Activated CD4-positive, alpha-beta memory T cell treated with anti-CD3 and anti-CD28 coated beads, Interleukin-2, amount 10 ng/mL, durations not matched to agents 7 days and 5 days (primary cell): Measurements from ENCODE around the gene FNDC11. TPM values are rescaled to one million over a fixed set of nuclear protein-coding genes. Genes with fewer than 3 reads are reported as not detected.
"Not testable (repeated sequence)": the region's sequence is repeated elsewhere in the genome, so short reads cannot be mapped to it uniquely, and the experiment has no call there.

ENCODE experiments used
- CTCF ChIA-PET: fragments of 350-600 bp; sonication (Branson Sonifier 250); formaldehyde crosslinking; loops from one replicate; lab custom pipeline; 2021; ENCODE audit warnings: antibody characterized with exemption, inconsistent platforms; lab: Charles Lee
- POLR2A ChIA-PET: fragments of 350-600 bp; sonication (Branson Sonifier 250); formaldehyde crosslinking; loops from one replicate; lab custom pipeline; 2021; ENCODE audit warnings: antibody characterized with exemption; lab: Charles Lee
- DNase-seq: peaks from one replicate; pipeline ENCODE4 v3.0.0-alpha.2; 2020
- H3K27ac Mint-ChIP-seq: one replicate; pipeline ENCODE4 v1.8.0; 2021; ENCODE audit warnings: mild to moderate bottlenecking, mixed read lengths
- H3K27me3 Mint-ChIP-seq: one replicate; pipeline ENCODE4 v1.8.0; 2021; ENCODE audit warnings: mixed read lengths
- H3K36me3 Mint-ChIP-seq: one replicate; pipeline ENCODE4 v1.8.0; 2021; ENCODE audit warnings: low read depth, mixed read lengths
- H3K4me1 Mint-ChIP-seq: one replicate; pipeline ENCODE4 v1.8.0; 2021; ENCODE audit warnings: mixed read lengths
- H3K4me3 Mint-ChIP-seq: one replicate; pipeline ENCODE4 v1.8.0; 2021; ENCODE audit warnings: mild to moderate bottlenecking, mixed read lengths
- H3K9me3 Mint-ChIP-seq: one replicate; pipeline ENCODE4 v1.8.0; 2021; ENCODE audit warnings: mixed read lengths
- total RNA-seq, 2 experiments: library from RNA; stranded (reverse); gene quantifications; one replicate each; pipeline ENCODE4 v1.2.3, GENCODE V29; 2021

The FNDC11 gene
- total RNA-seq, 2 experiments from 2014 or later = 0.20 to 0.30 TPM

DNA sequence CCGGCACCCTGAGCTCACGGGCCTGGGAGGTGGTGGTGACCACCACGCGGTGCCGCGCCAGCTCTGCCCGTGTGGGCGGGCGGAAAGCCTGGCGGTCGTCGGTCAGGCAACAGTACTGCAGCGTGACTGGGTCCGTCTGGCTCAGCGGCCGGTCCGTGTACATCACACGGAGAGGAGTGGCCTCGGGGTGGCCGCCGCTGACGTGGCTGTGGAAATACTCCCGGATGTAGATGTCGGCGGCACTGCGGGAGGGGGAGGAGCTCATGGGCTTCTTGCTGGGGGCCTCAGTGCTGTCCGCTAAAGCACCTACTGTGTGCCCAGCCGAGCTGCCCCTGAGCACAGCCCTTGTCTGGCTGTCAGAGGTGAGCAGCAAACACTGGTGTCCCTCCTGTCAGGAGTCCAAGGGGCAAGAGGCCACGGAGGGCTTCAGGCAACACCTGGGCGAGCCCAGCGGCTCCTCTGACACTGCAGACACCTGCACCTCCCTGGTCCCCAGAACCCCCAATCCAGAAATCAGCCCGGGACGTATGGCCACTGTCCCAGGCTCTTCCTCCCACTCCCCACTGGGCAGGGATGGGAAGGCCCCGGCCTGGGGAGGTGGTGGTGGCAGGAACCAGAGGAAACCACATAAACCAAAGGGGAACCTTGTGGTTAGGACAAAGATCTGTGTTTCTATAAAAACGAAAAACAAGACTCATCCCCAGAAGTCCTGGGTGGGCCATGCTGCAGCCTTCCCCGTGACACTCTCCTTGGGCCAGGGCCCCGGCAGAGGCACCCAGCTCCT lies 13.6 kb downstream of the FNDC11 start:
- Mint-ChIP-seq H3K9me3 (no peaks in the 10 kb centered on the region), H3K27me3 (no peaks in the 10 kb centered on the region), H3K4me3 (peak overlapping the region; percentile 63), H3K36me3 (peaks cover 37% of the 10 kb centered on the region), H3K27ac (peak overlapping the region; percentile 73), H3K4me1 (peaks cover 32% of the 10 kb centered on the region)
- ChIA-PET CTCF (interaction anchor here (2.2 to 2.4 kb wide), 2 partner anchors 30 to 74 kb away, joined by 8 to 10 read pairs; partner anchors contain the start of gene PTK6), POLR2A (interaction anchor here (0.7 to 2.8 kb wide), 18 partner anchors 13 to 471 kb away, joined by 3 to 19 read pairs (median 4); partner anchors contain the start of genes DNAJC5, GMEB2, PPDPF and PTK6)
- peak; percentile 76 for DNase-seq

DNA sequence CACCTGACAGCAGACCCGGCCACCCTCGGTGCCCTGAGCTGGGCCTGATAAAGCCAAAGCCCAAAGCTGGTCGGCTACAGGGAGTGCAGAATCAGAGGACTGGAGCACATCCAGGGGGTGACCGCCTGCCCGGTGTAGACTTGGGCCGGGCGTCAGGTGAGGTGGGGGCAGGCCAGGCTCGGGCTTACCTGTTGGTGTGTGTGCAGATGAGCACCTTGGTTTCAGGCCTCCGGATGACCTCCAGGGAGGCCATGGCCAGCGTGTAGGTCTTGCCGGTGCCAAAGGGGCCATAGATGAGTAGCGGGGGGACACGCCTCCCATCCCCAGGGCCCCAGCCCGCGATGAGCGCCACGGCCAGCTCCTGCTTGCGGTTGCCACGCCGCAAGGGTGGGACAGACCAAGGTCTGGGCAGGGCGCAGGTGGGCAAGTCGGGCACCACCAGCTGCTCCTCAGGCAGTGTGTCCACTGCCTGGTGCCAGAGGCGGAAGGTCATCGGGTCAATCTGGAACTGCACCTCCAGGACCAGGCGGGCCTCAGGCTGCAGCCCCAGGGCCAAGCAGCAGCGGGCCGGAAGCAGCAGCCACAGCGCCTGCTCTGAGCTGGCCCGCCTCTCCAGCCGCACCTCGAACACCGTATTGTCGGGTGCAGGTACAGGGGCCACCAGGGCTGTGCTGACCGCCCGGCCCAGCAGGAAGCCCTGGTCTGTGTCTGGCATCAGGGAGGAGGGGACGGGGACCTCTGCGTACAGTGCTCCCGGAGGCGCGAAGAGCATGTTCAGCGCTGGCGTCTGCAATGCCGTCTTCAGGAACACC lies 14.4 kb downstream of the FNDC11 start:
- Mint-ChIP-seq H3K27me3 (no peaks in the 10 kb centered on the region), H3K4me3 (peak overlapping the region; percentile 63), H3K27ac (peak overlapping the region; percentile 73), H3K9me3 (no peaks in the 10 kb centered on the region), H3K36me3 (peaks cover 37% of the 10 kb centered on the region), H3K4me1 (peaks cover 32% of the 10 kb centered on the region)
- CTCF ChIA-PET = interaction anchor here (2.2 to 2.4 kb wide), 2 partner anchors 31 to 73 kb away, joined by 8 to 10 read pairs; partner anchors contain the start of gene PTK6
- POLR2A ChIA-PET = interaction anchor here (0.6 to 2.8 kb wide), 15 partner anchors 16 to 470 kb away, joined by 3 to 19 read pairs (median 5); partner anchors contain the start of genes DNAJC5, GMEB2, PPDPF and PTK6
- DNase-seq = peak; percentile 47

DNA sequence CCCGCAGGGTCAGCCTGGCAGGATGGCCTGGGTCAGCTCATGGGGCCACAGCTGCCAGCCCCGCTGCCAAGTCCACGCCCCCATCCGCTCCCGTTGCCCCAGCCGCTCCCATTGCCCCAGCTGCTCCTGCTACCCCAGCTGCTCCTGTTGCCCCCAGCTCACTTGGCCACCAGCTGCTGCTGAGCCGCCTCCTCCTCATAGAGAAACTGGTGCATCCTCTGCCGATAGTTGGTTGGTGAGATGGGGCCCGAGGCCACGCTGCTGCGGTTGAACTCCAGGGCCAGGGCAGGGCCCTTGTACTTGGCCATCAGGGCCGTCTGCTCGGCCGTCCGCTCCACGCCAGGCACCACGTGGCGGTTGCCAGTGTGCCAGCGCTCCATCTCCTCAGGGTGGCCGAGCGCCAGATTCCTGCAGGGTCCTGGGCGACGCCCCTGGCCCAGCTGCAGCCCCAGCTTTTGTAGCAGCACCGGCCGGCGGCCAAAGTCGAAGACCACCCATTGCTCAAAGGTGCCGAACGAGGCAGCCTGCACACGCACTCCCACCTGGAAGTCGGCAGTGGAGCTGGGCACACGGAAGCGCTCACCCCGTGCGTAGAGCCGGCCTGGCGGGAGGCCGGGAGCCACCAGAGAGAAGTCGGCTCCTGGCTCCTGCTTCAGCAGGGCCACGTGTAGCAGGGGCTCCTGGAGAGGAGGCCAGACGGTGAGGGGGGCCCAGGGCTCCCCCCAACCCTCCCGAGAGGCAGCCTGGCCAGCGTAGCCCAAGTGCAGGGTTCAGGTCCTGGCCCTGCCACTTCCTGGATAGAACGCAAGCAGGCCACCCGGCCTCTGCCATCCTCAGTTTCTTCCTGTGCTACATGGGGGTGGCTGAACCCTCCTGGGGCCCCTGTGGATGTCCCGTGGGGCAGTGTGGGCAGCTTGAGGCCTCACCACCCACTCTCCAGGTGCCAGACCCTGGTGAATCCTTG lies 15.3 kb downstream of the FNDC11 start:
- CTCF ChIA-PET = interaction anchor here (2.2 to 2.4 kb wide), 2 partner anchors 32 to 72 kb away, joined by 8 to 10 read pairs; partner anchors contain the start of gene PTK6

DNA sequence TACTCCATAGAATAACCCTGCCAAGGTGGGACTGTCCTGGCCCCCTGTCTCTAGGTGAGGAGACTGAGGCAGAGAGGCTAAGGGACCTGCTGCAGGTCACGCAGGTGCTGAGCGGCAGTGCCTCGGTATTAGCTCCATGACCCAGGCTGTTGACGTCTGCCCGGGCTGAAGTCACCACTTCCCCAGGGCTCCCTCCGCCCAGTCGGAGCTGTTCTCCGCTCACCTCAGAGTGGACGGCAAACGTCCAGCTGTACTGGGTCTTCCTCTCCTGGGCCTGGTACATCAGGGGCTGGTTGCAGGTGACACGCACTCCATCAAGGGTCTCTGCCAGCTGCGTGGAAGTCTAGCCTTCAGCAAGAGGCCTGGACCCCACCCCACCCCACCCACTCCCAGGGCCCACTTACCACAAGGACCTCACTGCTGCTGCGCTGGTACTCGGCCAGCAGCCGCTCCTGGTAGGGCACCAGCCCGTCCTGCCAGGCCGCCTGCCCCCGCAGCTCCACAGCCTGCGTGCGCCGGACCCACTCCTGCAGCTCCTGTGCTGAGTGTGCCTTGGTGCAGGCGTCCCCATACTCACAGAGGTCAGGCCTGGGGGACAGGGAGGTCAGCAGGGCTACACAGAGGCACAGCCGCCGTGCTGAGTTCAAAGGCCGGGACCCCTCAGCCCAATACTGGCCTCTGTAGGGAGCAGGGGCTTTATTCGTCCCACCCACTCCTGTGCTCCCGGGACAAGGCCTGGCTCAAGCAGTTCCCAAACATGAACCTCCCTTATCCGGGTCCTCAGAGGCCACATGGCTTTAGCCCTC lies 16.5 kb downstream of the FNDC11 start:
- peaks cover 28% of the 10 kb centered on the region for H3K36me3 Mint-ChIP-seq
- H3K27ac Mint-ChIP-seq = no peak overlapping the region
- no peaks in the 10 kb centered on the region for H3K9me3 Mint-ChIP-seq
- DNase-seq = no peak
- H3K27me3 Mint-ChIP-seq = peaks cover 5% of the 10 kb centered on the region
- CTCF ChIA-PET = no interaction called here
- no peak overlapping the region for H3K4me3 Mint-ChIP-seq
- POLR2A ChIA-PET = interaction anchor here (1.4 kb wide), 2 partner anchors 10 to 50 kb away, joined by 3 to 4 read pairs; partner anchors contain the start of gene PPDPF
- peaks cover 35% of the 10 kb centered on the region for H3K4me1 Mint-ChIP-seq

More for the DNA sequence above, 15.3 kb downstream of the FNDC11 start:
- Mint-ChIP-seq H3K9me3 (no peaks in the 10 kb centered on the region), H3K4me3 (peak overlapping the region; percentile 7), H3K27me3 (no peaks in the 10 kb centered on the region), H3K36me3 (peaks cover 33% of the 10 kb centered on the region), H3K27ac (no peak overlapping the region), H3K4me1 (peaks cover 32% of the 10 kb centered on the region)
- POLR2A ChIA-PET = interaction anchor here (1.0 to 2.7 kb wide), 9 partner anchors 17 to 129 kb away, joined by 3 to 19 read pairs (median 5); partner anchors contain the start of gene PPDPF
- peak; percentile 33 for DNase-seq

DNA sequence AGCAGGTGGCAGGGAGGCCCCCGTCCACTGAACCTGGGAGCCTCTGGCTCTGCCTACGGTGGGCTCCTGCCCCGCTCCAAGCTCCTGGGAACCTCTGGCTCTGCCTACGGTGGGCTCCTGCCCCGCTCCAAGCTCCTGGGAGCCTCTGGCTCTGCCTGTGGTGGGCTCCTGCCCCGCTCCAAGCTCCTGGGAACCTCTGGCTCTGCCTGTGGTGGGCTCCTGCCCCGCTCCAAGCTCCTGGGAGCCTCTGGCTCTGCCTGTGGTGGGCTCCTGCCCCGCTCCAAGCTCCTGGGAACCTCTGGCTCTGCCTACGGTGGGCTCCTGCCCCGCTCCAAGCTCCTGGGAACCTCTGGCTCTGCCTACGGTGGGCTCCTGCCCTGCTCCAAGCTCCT lies 17.1 kb downstream of the FNDC11 start:
- CTCF ChIA-PET = not testable (repeated sequence)
- H3K4me1 Mint-ChIP-seq = peaks cover 36% of the 10 kb centered on the region
- POLR2A ChIA-PET = interaction anchor here (1.4 kb wide), 2 partner anchors 10 to 50 kb away, joined by 3 to 4 read pairs; partner anchors contain the start of gene PPDPF

DNA sequence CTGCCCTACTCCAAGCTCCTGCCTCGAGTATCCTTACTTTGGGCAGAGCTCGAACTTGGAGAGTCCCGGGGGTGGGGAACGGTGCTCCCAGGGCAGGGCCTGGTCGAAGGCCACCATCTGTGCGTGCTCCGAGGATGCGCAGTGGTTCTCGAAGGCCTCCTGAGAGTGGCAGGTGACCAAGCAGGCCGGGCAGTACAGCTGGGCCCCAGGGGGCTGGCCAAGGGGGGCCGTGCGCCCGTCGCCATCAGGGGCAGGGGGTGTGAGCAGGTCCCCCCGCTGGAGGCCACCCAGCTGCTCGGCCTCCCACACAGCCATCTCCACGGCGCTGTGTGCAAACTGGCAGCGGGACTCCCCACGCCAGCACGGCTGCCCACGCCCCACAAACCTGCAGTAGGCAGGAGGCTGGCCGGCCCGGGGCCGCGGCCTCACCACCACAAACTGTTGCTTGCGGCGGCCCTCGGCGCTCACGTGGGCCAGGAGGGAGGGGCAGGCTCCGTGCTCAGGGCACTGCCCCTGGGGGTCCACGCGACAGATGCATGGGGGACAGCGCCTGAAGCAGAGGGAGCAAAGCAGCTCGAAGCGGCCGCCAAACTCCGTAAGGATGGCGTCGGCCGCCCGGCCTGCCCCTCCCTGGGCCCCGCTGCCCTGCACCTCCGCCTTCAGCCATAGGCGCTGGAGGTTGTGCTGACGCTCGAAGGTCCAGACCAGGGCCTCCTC lies 18.3 kb downstream of the FNDC11 start:
- H3K9me3 Mint-ChIP-seq = no peaks in the 10 kb centered on the region
- DNase-seq = no peak
- peaks cover 15% of the 10 kb centered on the region for H3K27me3 Mint-ChIP-seq
- peaks cover 33% of the 10 kb centered on the region for H3K4me1 Mint-ChIP-seq
- H3K4me3 Mint-ChIP-seq = no peak overlapping the region
- peaks cover 19% of the 10 kb centered on the region for H3K36me3 Mint-ChIP-seq
- H3K27ac Mint-ChIP-seq = no peak overlapping the region
- ChIA-PET CTCF (interaction anchor here (1.2 kb wide), 1 partner anchor 10 kb away, joined by 3 read pairs; no protein-coding TSS in a partner anchor), POLR2A (interaction anchor here (0.7 to 2.6 kb wide), 6 partner anchors 9 to 70 kb away, joined by 3 to 14 read pairs (median 6); partner anchors contain the start of gene PTK6)

More for the DNA sequence above, 17.1 kb downstream of the FNDC11 start:
- not testable (repeated sequence) for H3K27me3 Mint-ChIP-seq, DNase-seq, H3K4me3 Mint-ChIP-seq, H3K9me3 Mint-ChIP-seq, H3K27ac Mint-ChIP-seq
- H3K36me3 Mint-ChIP-seq = peaks cover 23% of the 10 kb centered on the region

DNA sequence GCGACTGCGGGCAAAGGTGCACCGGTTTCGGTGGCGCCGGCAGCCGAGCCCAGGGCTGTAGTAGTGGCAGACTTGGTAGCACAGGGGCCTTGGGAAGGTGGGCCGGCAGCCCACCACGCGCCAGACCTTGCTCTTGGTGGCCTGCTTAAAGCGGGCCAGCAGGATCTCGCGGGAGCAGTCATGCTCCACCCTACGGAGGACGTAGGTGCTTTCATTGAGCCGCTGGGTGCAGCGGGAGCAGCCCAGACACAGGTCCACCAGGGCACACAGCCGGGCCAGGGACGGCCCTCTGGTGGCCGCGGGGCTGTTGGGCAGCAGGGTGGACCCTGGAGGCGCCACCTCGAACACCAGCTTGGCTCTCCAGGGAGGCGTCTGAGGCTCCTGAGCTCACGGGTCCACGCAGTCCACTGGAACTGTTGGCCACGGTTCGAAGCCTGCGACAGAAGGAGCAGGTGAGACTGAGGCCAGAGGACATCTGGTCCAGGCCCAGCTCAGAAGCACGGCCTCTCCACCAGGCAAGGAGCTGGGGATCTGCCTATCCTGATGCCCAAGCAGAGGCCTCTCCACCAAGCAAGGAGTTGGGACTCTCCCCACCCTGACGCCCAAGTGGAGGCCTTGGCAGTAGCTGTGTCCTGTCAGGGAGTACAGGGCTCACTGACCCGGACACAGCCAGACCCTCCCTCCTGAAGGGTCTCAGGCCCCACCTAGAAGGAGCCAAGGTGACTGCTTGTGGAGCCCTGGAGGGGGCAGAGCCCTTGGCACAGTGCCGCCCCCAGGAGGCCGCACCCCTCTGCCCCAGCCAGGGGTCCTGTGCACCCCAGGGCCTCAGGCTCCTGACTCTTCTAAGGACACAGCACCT lies 19.1 kb downstream of the FNDC11 start:
- peak overlapping the region; percentile 83 for H3K4me3 Mint-ChIP-seq
- H3K4me1 Mint-ChIP-seq = peaks cover 25% of the 10 kb centered on the region
- H3K27me3 Mint-ChIP-seq = peaks cover 21% of the 10 kb centered on the region
- CTCF ChIA-PET = interaction anchor here (0.7 to 1.4 kb wide), 4 partner anchors 9 to 484 kb away, joined by 3 to 6 read pairs (median 3); no protein-coding TSS in a partner anchor
- DNase-seq = no peak
- H3K27ac Mint-ChIP-seq = peak overlapping the region; percentile 76
- POLR2A ChIA-PET = interaction anchor here (1.0 to 2.6 kb wide), 13 partner anchors 9 to 503 kb away, joined by 3 to 14 read pairs (median 6); partner anchors contain the start of genes PPDPF, PTK6 and RTEL1
- no peaks in the 10 kb centered on the region for H3K9me3 Mint-ChIP-seq
- H3K36me3 Mint-ChIP-seq = peaks cover 11% of the 10 kb centered on the region

DNA sequence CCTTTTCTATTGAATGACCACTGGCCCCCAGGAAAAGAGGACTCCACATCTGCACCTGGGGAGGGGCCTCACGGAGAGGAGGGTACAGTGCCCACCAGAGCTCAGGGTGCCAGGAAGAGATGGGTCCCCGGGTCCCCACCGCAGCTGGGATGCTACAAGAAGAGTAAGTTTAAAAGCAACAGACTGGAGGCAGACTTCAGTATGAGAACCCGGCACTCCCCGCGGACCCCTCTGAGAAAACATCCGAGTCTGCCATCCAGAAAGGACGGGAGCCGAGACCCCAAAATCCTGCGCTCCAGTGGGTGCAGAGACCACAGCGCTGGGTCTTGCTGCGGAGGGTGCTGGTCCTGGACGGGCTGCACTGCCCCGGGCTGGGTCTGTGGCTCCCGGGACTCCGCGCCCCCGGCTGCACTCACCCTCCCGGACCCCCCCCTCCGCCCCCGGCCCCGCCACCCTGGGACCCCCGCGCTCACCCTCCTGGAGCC lies 19.7 kb downstream of the FNDC11 start:
- DNase-seq = no peak
- Mint-ChIP-seq H3K9me3 (no peaks in the 10 kb centered on the region), H3K27me3 (peaks cover 23% of the 10 kb centered on the region), H3K4me3 (peak overlapping the region; percentile 83), H3K36me3 (peaks cover 6% of the 10 kb centered on the region), H3K27ac (peak overlapping the region; percentile 81), H3K4me1 (peaks cover 19% of the 10 kb centered on the region)
- POLR2A ChIA-PET = interaction anchor here (0.6 to 2.6 kb wide), 15 partner anchors 8 to 503 kb away, joined by 3 to 14 read pairs (median 5); partner anchors contain the start of genes PPDPF, PTK6 and RTEL1
- CTCF ChIA-PET = interaction anchor here (0.7 to 1.4 kb wide), 6 partner anchors 9 to 484 kb away, joined by 3 to 6 read pairs (median 4); partner anchors contain the start of genes PTK6 and TPD52L2

DNA sequence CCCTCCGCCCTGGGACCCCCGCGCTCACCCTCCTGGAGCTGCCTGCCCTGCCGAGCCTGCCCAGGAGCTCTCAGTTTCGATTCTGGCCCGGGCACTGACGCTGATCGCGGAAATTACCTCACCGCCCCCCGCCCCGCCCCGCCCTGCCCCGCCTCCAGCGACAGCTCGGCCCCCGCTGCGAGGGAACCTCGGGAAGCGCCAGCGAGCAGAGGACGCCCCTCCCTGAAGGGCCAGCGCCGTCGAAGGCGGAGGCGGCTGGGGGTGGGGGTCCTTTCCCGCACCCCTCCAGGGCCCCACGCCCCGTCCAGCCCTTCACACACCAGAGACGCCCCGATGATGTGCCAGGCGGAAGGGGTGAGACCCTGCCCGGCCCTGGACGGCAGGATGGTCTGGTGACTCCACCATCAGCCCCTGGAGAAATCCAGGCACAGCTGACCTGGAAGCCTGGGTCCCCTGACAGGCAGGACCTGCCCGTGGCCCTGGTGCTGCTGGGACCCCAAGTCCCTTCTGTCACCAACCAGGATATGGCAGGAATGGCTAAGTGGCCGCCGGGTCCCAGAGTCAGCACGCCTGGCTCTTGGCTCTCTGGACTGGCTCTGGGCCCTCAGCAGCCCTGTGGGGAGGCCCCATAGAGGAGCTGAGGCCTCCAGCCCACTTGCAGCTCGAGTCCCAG lies 20.3 kb downstream of the FNDC11 start, which contains the start of gene HELZ2:
HELZ2 (minus strand) TSS at position 84 of the 673 bp plus-strand sequence. CDS start 1,854 bp downstream, outside the sequence.
- H3K4me3 Mint-ChIP-seq = peak within 1 kb of the TSS; percentile 83
- H3K9me3 Mint-ChIP-seq = no peaks in the 10 kb centered on the region
- H3K36me3 Mint-ChIP-seq = peaks cover 1% of the 10 kb centered on the region
- H3K27me3 Mint-ChIP-seq = peaks cover 25% of the 10 kb centered on the region
- POLR2A ChIA-PET = interaction anchor here (0.6 to 2.6 kb wide), 15 partner anchors 9 to 291 kb away, joined by 3 to 14 read pairs (median 5); partner anchors contain the start of genes PPDPF, PTK6, RTEL1 and TPD52L2
- peaks cover 13% of the 10 kb centered on the region for H3K4me1 Mint-ChIP-seq
- peak; percentile 86 for DNase-seq
- CTCF ChIA-PET = interaction anchor here (0.8 to 1.4 kb wide), 4 partner anchors 21 to 291 kb away, joined by 3 to 6 read pairs (median 4); partner anchors contain the start of genes PTK6 and TPD52L2
- H3K27ac Mint-ChIP-seq = peak within 1 kb of the TSS; percentile 81
